Renal cortex interstitium (tissue), 11 donors: Measurements from ENCODE around the gene SIM1. TPM values are rescaled to one million over a fixed set of nuclear protein-coding genes. Genes with fewer than 3 reads are reported as not detected.

Experiments used
- DNase-seq, 11 donors: peaks; one replicate each; pipeline ENCODE4 v3.0.0-alpha.2; 2013; ENCODE audit warnings: low read depth in 9 of 11, low spot score in 4 of 11; ENCODE audit errors: extremely low read depth in 1 of 11
- polyA plus RNA-seq, 3 donors: library from polyadenylated mRNA; unstranded; fragments of 120-200 nt; gene quantifications; one replicate each; pipeline ENCODE4 v1.2.1, GENCODE V29; 2013; ENCODE audit not compliant: insufficient read length in 3 of 3

SIM1 gene
- polyA plus RNA-seq, 3 donors = 21.2 to 26.9 (median 24.8) TPM

GRCh38 chr6:100479179-100480035 is 14.7 kb upstream of the SIM1 start:
- peak in 3 of 11 donors; percentile 21 to 49 (median 40) for DNase-seq

DNA sequence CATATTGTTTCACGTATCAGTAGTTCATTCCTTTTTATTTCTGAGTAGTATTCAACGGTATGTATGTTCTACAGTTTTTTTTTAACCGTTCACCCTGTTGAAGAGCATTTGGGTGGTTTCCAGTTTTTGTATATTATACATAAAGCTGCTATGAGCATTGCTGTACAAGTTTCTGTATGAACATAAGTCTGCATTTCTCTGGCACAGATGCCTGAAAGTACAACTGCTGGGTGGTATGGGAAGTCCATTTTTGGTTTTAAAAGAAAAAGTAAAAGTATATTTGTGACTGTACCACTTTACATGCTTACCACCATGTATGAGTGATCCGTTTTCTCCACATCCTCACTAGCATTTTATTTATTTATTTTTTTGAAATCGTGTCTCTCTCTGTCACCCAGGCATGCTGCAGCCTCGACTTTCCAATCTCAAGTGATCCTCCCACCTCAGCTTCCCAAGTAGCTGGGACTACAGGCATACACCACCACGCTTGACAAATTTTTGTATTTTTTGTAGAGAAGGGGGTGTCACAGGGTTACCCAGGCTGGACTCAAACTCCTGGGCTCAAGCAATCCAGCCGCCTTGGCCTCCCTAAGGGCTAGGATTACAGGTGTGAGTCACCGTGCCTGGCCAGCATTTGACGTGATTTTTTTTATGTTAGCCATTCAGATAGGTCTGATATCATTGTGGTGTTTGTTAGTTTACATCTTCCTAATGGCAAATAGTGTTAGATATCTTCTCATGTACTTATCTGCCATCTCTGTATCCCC is 11.0 kb upstream of the SIM1 start:
- DNase-seq = no peak

- DNase-seq = no peak
These were observed 8.5 kb upstream of the SIM1 start for GRCh38 chr6:100473182-100473581.

GRCh38 chr6:100472674-100473073 is 8.0 kb upstream of the SIM1 start:
- DNase-seq = no peak

GRCh38 chr6:100470422-100471120 is 5.8 kb upstream of the SIM1 start:
- DNase-seq = no peak

- DNase-seq = no peak
These were observed 4.6 kb upstream of the SIM1 start for GRCh38 chr6:100469101-100469859.

GRCh38 chr6:100468016-100468622 is 3.4 kb upstream of the SIM1 start:
- no peak for DNase-seq

GRCh38 chr6:100467129-100468015 is 2.7 kb upstream of the SIM1 start:
- DNase-seq = no peak

DNA sequence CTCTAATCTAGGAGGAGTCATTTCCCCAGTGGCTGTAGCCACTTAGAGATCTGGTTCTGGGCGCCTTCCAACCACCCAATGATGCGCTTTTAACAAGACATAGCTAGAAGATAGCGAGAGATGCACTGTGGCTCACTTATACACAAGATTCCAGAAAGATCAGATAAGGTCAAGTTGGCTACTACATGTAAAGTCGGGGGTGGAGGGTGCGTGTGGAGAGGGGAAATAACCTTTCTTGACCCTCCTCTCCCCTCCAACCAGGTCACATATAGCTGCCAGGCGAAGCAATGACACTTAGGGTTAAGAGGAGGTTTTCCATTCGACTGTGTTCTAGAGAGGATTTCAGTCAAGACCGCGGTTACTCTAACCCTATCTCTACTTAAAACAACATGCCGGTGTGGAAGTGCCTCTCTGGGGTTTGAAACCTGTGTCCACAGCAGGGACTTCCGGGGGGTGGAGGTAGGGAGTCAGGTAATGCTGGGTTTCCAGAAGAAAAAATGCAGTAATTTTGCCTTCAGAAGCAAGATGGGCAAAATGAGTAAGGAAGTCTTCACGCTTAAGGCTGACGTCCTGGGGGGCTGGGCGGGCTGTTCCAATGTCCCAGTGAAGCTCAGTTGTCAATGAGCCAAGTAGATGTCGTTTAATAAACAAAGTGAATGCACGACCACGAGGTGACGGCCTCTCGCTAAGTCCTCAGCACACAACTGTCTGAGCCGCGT is 1.8 kb upstream of the SIM1 start:
- DNase-seq = no peak

GRCh38 chr6:100465701-100466409 is 1.1 kb upstream of the SIM1 start:
- no peak for DNase-seq

DNA sequence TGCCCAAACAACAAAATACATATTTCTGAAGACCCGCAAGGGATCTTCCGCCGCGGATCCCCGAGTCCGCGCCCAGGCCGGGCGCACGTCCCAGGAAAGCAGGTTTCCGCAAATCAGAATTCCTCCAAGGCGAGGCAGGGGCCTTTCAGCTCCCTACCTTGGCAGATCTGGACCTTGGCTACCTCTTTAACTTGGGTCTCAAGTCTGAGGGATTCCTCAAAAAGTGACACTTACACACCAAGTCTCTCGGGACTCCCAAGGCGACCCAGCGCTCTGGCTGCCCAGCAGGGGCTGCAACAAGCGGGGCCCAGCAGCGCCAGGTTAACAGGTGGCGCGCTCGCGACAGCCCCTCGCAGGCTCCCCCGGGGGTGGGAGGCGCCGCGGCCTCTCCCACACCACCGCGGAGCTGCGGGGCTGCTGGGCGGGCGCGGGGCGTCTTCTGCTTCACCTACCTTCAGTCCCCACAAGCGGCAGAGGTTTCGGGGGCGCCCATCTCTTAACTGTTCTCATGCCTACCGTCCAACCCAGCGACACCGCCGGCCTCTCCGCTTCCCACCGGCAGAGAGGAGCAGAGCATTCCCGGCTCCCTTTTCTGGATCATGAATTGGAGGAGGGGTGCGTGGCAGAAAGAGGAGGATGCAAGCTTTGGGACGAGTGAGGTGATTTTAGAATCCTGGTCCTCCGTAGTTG is 414 bp downstream of the SIM1 start:
- DNase-seq = no peak

DNA sequence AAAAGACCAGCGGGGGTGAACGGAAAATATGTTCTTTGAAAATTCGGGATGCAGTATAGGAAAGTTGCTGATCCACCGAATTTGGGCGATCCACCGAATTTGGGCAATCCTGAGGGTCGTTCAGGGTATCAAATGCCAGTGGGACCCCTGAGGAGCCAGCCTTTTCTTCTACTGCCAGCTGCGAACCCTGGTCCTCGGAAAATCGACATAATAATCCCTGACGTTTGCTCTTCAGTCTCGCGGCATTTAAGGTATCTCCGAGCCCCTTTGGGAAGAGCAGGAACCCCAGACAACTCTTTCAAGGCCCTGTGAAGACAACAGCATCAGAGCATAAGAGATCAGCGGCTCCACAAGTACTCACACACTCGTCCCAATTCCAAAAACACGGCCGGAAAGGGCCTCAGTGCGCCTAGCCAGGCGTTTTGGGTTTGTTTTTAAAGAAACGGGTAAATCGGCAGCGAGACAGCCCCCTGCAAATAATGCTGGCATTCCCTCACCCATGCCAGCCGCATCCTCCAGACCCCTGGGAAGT is 1.0 kb downstream of the SIM1 start:
- DNase-seq = no peak

DNA sequence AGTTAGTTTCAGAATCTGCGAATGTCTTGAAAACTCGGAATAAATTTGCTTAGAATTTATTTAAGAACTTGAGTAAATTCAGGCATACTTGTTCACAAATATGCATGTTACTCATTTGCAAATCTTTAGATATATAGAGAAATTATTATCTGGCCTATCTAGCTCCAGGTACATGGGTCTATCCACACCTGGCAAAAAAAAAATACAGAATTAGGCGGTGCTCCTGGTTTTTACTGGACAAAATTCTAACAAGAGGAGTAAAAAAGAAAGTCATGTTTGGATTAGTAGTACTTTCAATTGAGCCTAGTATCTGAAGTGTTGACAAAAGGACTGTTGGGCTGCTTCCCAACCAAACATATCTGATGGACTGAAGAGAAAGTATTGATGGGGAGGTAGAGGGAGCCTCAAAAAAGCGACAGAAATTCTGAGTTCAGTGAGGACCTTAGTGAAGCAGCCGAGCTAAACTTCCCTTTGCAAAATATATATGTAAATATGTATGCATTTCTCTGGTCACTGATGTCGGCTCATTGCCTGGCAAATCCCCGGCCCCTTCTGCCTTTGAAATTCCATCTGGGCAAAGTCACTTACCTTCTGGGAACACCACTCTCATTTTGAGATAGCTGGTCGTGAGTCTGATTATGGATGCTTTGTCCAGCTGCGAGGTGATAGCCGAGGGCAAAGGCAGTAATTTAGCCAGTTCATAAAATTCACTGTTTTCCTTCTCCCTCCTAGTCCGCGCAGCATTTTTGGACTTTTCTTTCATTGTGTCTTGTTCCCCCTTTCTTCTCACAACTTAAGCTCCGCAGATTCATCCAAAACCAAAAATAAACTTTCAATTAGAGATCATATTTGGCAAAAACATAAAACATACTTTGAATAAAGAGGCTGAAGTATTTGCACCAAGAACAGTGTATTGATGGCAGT is 1.8 kb downstream of the SIM1 start:
- DNase-seq = no peak

DNA sequence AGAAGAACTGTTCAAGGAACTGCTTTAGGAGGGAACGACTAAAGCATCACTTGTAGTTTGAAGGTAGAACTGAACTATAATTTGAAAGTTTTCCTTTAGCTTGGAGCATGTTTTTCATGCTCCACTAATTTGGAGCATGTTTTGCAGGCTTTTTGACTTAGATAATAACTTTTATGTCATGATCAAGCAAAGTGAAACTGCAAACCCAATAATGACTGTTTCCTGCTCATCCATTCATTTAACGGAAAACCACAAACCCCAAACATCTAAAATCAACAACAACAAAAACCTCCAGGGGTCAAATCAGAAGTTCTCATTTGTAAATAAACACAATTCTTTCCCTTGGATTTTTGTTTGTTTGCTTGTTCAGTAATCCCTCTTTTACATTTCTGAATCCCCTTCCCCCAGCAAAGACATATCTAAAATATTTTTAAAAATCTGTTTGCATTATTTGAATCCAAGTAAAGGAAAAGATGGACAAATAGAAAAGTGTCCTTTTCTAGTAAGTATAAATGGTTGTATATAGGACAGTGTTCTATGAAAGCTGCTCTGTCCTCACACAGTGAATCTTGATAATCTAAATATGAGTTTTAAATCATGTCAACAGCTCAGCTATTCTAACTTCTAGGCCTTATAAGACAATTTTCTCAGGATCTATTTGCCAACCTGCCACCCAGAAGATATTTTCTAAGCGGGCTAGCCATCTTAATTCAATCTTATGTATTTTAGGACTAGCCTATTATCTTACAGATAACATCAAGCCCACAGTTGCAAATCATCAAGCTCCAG is 2.6 kb downstream of the SIM1 start:
- no peak for DNase-seq
